GM23248 (cell line): Measurements from ENCODE around the gene GCLC.

ENCODE experiments used
- EZH2 ChIP-seq: fragments of 200-600 bp; sonication (generic); IDR thresholded peaks from 2 replicates; pipeline ENCODE4 v1.6.1; 2018; ENCODE audit warnings: antibody characterized with exemption, mild to moderate bottlenecking; ENCODE audit not compliant: insufficient read depth, poor library complexity, severe bottlenecking
- EZH2phosphoT487 ChIP-seq: fragments of 200-600 bp; sonication (generic); IDR thresholded peaks from 2 replicates; pipeline ENCODE4 v1.6.1; 2018; ENCODE audit warnings: antibody characterized with exemption, moderate library complexity, mild to moderate bottlenecking, low read depth; ENCODE audit not compliant: insufficient read depth

GRCh38 chr6:53481323-53481722 is 63.6 kb downstream of the GCLC start:
- TF ChIP-seq EZH2 (no peak), EZH2phosphoT487 (no peak)
